Naive thymus-derived CD8-positive, alpha-beta T cell (primary cell): ENCODE measurements around the gene RGS6. TPM values are rescaled to one million over a fixed set of nuclear protein-coding genes. Genes with fewer than 3 reads are reported as not detected.
A peak's percentile ranks its signal among the peaks of the same experiment; 100 is the strongest.

Experiments
- ATAC-seq, 2 donors: fragments of 150-1000 bp; cut with Tn5 transposase in 1 of 2; sonication (Bioruptor Pico), chemical (Tn5 transposase) in 1 of 2; 1 replicate in 1 of 2; 2 replicates in 1 of 2; pipeline ENCODE4 v1.10.0; 2021; ENCODE audit warnings: mild to moderate bottlenecking in 2 of 2, moderate library complexity in 2 of 2
- POLR2A ChIA-PET: fragments of 350-600 bp; sonication (Branson Sonifier 250); formaldehyde crosslinking; loops from one replicate; lab custom pipeline; 2021; ENCODE audit warnings: antibody characterized with exemption; lab: Charles Lee
- DNase-seq, 10 donors: peaks; one replicate each; pipeline versions ENCODE4 v3.0.0 to v3.0.0-alpha.2; 2020 to 2022
- H3K27ac Mint-ChIP-seq, 10 donors: one replicate each; pipeline ENCODE4 v1.8.0; 2020 to 2022; ENCODE audit warnings: mild to moderate bottlenecking in 10 of 10, mixed read lengths in 10 of 10, moderate library complexity in 4 of 10, inconsistent platforms in 1 of 10
- H3K27me3 Mint-ChIP-seq, 5 donors: one replicate each; pipeline ENCODE4 v1.8.0; 2021 to 2022; ENCODE audit warnings: mixed read lengths in 5 of 5
- H3K36me3 Mint-ChIP-seq, 3 donors: one replicate each; pipeline ENCODE4 v1.8.0; 2020 to 2022; ENCODE audit warnings: mixed read lengths in 3 of 3, mild to moderate bottlenecking in 2 of 3, inconsistent platforms in 1 of 3
- H3K4me1 Mint-ChIP-seq, 4 donors: one replicate each; pipeline ENCODE4 v1.8.0; 2021 to 2022; ENCODE audit warnings: mixed read lengths in 4 of 4
- H3K4me3 Mint-ChIP-seq, 10 donors: one replicate each; pipeline ENCODE4 v1.8.0; 2020 to 2022; ENCODE audit warnings: mild to moderate bottlenecking in 10 of 10, mixed read lengths in 10 of 10, moderate library complexity in 6 of 10, inconsistent platforms in 1 of 10
- H3K9me3 Mint-ChIP-seq, 9 donors: one replicate each; pipeline ENCODE4 v1.8.0; 2020 to 2022; ENCODE audit warnings: mixed read lengths in 9 of 9, mild to moderate bottlenecking in 3 of 9, inconsistent platforms in 1 of 9, moderate library complexity in 1 of 9
- polyA plus RNA-seq, 3 donors: library from polyadenylated mRNA; unstranded; fragments of 300-500 nt; fragmentation: Illumina TruSeq; gene quantifications; one replicate each; pipeline ENCODE4 v1.2.3, GENCODE V29; 2021
- total RNA-seq, 8 experiments: library from RNA in 2 of 8; stranded (reverse) in 2 of 8; gene quantifications; one replicate each; pipeline ENCODE4 v1.2.3 and lab custom pipeline; 2021 to 2026

The RGS6 gene
- total and polyA plus RNA-seq, 5 experiments from 2014 or later = not detected

DNA sequence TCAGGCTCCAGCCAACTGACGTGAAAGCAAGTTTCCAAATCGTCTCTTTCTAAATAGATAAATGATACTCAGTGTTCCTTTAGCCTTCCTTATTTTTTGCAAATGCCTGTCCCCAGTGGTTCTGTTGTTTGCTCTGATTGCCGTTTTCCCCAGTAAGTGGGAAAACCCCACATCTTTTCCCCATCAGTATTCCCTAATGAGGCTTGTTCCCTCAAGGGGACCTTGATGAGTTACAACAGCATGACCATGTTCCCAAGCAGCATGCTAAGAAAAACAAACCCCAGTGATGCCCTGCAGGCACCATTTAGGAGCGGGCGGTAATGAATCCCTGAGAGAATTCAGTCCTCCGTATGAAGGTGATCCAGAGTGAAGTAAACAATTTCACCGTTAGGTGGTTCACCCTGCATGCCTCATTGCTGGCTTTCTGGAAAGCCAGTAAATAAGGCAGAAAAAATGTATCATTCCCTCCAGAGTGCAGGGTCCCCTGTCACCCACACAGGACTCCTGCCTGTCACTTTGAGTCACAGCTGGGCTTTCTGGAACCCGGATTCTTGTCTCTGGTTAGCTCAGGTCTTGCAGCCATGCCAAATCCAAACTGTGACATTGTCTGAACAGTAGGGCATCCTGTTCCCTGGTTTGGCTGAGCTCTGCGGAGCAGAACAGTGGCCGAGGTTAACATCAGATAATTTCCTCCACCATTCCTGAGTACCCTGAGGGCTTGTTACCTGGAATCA lies 222.6 kb downstream of the RGS6 start:
- no peak overlapping the region for H3K27ac Mint-ChIP-seq
- peaks cover 0 to 4% (median 0%) of the 10 kb centered on the region in 3 donors for H3K36me3 Mint-ChIP-seq
- H3K4me3 Mint-ChIP-seq = no peak overlapping the region
- ATAC-seq (no peak), DNase-seq (no peak)
- peaks cover 0 to 19% (median 10%) of the 10 kb centered on the region in 9 donors for H3K9me3 Mint-ChIP-seq
- POLR2A ChIA-PET = no interaction called here
- peaks cover 5 to 41% (median 14%) of the 10 kb centered on the region in 5 donors for H3K27me3 Mint-ChIP-seq
- H3K4me1 Mint-ChIP-seq = no peaks in the 10 kb centered on the region

DNA sequence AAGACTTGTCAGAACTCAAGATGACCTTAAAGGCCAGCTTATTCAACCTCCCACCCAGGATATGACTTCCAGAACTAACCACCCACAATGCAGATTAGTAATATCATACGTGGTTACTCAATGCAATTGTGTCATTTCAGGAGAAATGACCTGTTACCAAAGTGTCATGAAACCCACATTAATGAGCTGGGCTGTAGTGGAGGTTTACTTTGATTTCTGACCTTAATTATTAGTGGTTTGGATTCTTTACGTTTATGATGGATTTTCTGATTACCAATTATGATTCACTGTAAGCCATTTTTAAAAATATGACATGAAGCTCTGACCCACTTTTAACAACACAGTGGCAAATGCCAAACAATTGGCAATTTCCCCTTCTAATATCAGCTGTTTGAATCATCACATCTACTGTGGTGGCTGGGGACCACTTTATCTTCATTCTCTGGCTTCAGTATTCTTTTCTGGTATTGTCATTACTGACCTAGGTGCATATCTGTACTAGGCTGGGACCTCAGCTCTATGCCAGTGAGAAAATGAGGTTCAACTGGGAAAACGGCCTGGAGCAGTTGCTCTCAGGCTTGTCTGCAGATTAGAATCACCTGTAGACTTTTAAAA lies 223.3 kb downstream of the RGS6 start:
- POLR2A ChIA-PET = no interaction called here
- ATAC-seq (no peak), DNase-seq (no peak)
- Mint-ChIP-seq H3K4me1 (no peaks in the 10 kb centered on the region), H3K9me3 (peaks cover 0 to 19% (median 10%) of the 10 kb centered on the region in 9 donors), H3K4me3 (no peak overlapping the region), H3K36me3 (peaks cover 0 to 4% (median 0%) of the 10 kb centered on the region in 3 donors), H3K27ac (no peak overlapping the region), H3K27me3 (peaks cover 4 to 41% (median 13%) of the 10 kb centered on the region in 5 donors)

DNA sequence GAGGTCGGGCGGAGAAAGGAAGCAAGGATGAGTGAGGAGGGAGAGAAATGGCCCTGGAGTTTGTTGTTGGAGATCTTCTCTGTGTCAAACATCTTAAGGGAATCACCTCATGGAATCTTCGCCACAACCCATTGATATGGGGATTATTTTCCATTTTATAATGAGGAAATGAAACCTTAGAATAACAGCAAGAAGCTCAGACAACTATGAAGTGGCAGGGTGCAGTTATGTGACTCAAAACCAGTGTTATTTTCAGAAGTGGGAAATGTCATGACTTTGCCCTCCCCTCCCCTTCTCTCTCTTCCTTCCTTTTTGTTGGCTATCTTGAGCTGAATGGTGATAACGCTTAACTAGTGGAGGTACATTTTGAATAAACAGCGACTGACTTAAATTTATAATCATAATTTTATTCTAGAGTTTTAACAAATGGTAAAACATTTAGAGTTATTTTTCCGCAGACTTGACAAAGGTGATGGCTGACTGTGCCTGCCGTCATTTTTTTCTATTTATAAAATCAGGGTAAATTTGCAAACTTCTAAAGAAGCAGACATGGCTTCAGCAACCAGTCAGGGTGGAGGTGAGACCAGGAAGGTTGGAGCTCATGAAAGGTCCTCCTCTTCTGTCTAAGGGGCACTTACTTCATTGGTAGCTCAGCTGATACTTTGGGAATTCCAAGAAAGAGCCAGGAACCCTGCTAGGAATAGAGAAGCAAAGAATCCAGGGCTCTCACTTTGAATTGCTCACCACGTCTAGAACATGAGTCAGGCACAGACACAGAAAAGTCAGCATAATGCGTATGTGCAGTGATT lies 232.4 kb downstream of the RGS6 start:
- no peak for ATAC-seq
- DNase-seq = no peak

GRCh38 chr14:72165229-72165698 lies 233.0 kb downstream of the RGS6 start:
- H3K36me3 Mint-ChIP-seq = no peaks in the 10 kb centered on the region
- H3K4me1 Mint-ChIP-seq = peaks cover 0 to 9% (median 0%) of the 10 kb centered on the region in 4 donors
- DNase-seq (no peak), ATAC-seq (no peak)
- POLR2A ChIA-PET = no interaction called here
- no peak overlapping the region for H3K4me3 Mint-ChIP-seq
- peaks cover 0 to 4% (median 0%) of the 10 kb centered on the region in 9 donors for H3K9me3 Mint-ChIP-seq
- peaks cover 5 to 16% (median 6%) of the 10 kb centered on the region in 5 donors for H3K27me3 Mint-ChIP-seq
- H3K27ac Mint-ChIP-seq = no peak overlapping the region

More for the DNA sequence above, 232.4 kb downstream of the RGS6 start:
- Mint-ChIP-seq H3K4me3 (no peak overlapping the region), H3K4me1 (peaks cover 0 to 9% (median 0%) of the 10 kb centered on the region in 4 donors), H3K27ac (no peak overlapping the region), H3K9me3 (no peaks in the 10 kb centered on the region), H3K36me3 (no peaks in the 10 kb centered on the region), H3K27me3 (peaks cover 5 to 16% (median 6%) of the 10 kb centered on the region in 5 donors)
- POLR2A ChIA-PET = no interaction called here

DNA sequence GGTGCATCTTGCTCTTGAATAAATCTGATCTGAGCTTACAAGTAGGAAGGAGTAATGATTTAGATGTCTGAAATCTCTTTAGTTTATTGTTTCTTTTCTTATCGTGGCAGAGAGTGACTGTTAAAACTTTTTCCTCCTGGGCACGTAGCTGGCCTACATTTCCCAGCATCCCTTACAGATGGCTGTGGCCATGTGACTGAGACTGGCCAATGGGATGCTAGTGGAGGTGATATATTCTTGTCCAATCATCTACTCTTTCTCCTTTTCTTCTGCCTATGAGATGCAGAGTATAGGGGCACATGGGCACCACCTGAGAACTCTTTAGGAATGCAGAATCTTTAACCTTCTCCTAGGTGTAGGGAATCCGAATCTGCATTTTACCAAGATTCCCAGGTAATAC lies 237.3 kb downstream of the RGS6 start:
- H3K4me3 Mint-ChIP-seq = no peak overlapping the region
- POLR2A ChIA-PET = no interaction called here
- H3K4me1 Mint-ChIP-seq = peaks cover 0 to 3% (median 0%) of the 10 kb centered on the region in 4 donors
- no peak overlapping the region for H3K27ac Mint-ChIP-seq
- H3K27me3 Mint-ChIP-seq = peaks cover 3 to 12% (median 4%) of the 10 kb centered on the region in 5 donors
- no peak for ATAC-seq
- H3K9me3 Mint-ChIP-seq = peaks cover 0 to 5% (median 0%) of the 10 kb centered on the region in 9 donors
- DNase-seq = no peak
- H3K36me3 Mint-ChIP-seq = no peaks in the 10 kb centered on the region

DNA sequence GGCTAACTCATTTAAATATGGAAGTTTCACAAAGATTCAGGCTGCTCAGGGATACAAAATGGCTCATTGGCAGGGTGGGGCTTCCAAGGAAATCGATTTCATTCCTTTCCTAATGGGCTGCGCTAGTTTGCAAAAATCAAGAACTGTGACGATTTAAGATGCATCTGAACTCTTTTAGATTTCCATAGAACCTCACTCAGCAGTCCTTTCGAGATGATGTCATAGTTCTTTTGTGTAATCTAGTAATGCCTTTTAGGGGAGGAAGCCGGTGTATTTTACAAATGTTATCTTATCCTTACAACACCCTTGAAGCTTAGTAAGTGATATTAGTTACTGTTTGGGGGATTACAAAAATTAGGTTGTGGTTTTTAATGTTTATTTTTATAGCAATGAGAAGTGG lies 239.8 kb downstream of the RGS6 start:
- Mint-ChIP-seq H3K4me3 (no peak overlapping the region), H3K36me3 (no peaks in the 10 kb centered on the region), H3K27ac (no peak overlapping the region), H3K4me1 (no peaks in the 10 kb centered on the region), H3K9me3 (peaks cover 0 to 5% (median 0%) of the 10 kb centered on the region in 9 donors), H3K27me3 (peaks cover 6 to 23% (median 10%) of the 10 kb centered on the region in 5 donors)
- ATAC-seq = no peak
- POLR2A ChIA-PET = no interaction called here
- DNase-seq = no peak

DNA sequence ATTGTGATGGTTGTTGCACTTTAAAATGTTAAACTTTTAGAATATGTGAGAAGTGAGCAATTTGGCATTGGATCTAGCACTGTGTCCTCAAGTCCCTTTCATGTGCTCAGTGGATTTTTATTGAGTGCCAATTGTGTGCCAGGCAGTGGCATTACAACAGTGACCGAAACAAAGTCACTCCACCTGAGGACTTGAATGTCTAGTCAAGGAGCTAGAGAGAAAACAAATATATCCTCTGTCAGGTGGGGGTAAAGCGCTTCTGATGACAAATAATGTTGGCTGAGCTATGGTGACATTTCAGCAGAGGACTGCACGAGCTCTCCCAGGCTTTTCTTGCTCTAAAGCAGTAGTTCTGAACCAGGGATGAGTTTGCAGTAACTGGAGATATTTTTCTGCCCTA lies 240.4 kb downstream of the RGS6 start:
- Mint-ChIP-seq H3K36me3 (no peaks in the 10 kb centered on the region), H3K27ac (no peak overlapping the region), H3K9me3 (peaks cover 0 to 5% (median 0%) of the 10 kb centered on the region in 9 donors), H3K4me3 (no peak overlapping the region), H3K27me3 (peaks cover 6 to 29% (median 10%) of the 10 kb centered on the region in 5 donors), H3K4me1 (no peaks in the 10 kb centered on the region)
- no peak for ATAC-seq
- DNase-seq = no peak
- POLR2A ChIA-PET = no interaction called here

GRCh38 chr14:72173038-72173720 lies 240.9 kb downstream of the RGS6 start:
- Mint-ChIP-seq H3K27me3 (peaks cover 9 to 34% (median 10%) of the 10 kb centered on the region in 5 donors), H3K27ac (peak overlapping the region in 1 of 10 donors; percentile 37), H3K4me1 (no peaks in the 10 kb centered on the region), H3K36me3 (no peaks in the 10 kb centered on the region), H3K4me3 (no peak overlapping the region), H3K9me3 (peaks cover 0 to 5% (median 0%) of the 10 kb centered on the region in 9 donors)
- POLR2A ChIA-PET = no interaction called here
- DNase-seq (no peak), ATAC-seq (no peak)

GRCh38 chr14:72177251-72177650 lies 245.0 kb downstream of the RGS6 start:
- Mint-ChIP-seq H3K4me3 (no peak overlapping the region), H3K27me3 (peaks cover 5 to 55% (median 12%) of the 10 kb centered on the region in 5 donors), H3K9me3 (peaks cover 0 to 19% (median 9%) of the 10 kb centered on the region in 9 donors)

GRCh38 chr14:72178517-72178916 lies 246.3 kb downstream of the RGS6 start:
- POLR2A ChIA-PET = no interaction called here
- ATAC-seq = no peak
- no peak overlapping the region for H3K27ac Mint-ChIP-seq
- peaks cover 0 to 16% (median 0%) of the 10 kb centered on the region in 3 donors for H3K36me3 Mint-ChIP-seq
- H3K27me3 Mint-ChIP-seq = peaks cover 5 to 55% (median 11%) of the 10 kb centered on the region in 5 donors
- peaks cover 0 to 12% (median 5%) of the 10 kb centered on the region in 4 donors for H3K4me1 Mint-ChIP-seq
- no peak for DNase-seq
- H3K4me3 Mint-ChIP-seq = no peak overlapping the region
- peaks cover 0 to 19% (median 9%) of the 10 kb centered on the region in 9 donors for H3K9me3 Mint-ChIP-seq

More at GRCh38 chr14:72177251-72177650, 245.0 kb downstream of the RGS6 start:
- Mint-ChIP-seq H3K36me3 (peaks cover 0 to 16% (median 0%) of the 10 kb centered on the region in 3 donors), H3K27ac (no peak overlapping the region), H3K4me1 (peaks cover 0 to under 1% (median 0%) of the 10 kb centered on the region in 4 donors)
- DNase-seq (no peak), ATAC-seq (no peak)
- POLR2A ChIA-PET = no interaction called here

GRCh38 chr14:72182708-72183432 lies 250.6 kb downstream of the RGS6 start:
- POLR2A ChIA-PET = no interaction called here
- Mint-ChIP-seq H3K9me3 (peaks cover 0 to 19% (median 9%) of the 10 kb centered on the region in 9 donors), H3K4me3 (no peak overlapping the region), H3K36me3 (peaks cover 0 to 16% (median 0%) of the 10 kb centered on the region in 3 donors), H3K4me1 (peaks cover 0 to 12% (median 5%) of the 10 kb centered on the region in 4 donors), H3K27me3 (peaks cover 2 to 23% (median 6%) of the 10 kb centered on the region in 5 donors), H3K27ac (no peak overlapping the region)
- DNase-seq = no peak
- no peak for ATAC-seq
